Fibroblast of villous mesenchyme (primary cell): ENCODE measurements around the gene IFNAR2. TPM values are rescaled to one million over a fixed set of nuclear protein-coding genes. Genes with fewer than 3 reads are reported as not detected.
"Not testable (repeated sequence)": the region's sequence is repeated elsewhere in the genome, so short reads cannot be mapped to it uniquely, and the experiment has no call there.

Source experiments
- DNase-seq: peaks from one replicate; pipeline ENCODE4 v3.0.0-alpha.2; 2010; ENCODE audit warnings: low read depth
- H3K4me3 ChIP-seq: 2 replicates; pipeline ENCODE4 v1.5.1; 2011; ENCODE audit warnings: low read depth, mild to moderate bottlenecking, low read length
- CTCF ChIP-seq: IDR thresholded peaks from 2 replicates; pipeline ENCODE4 v1.5.1; 2012; ENCODE audit warnings: low read depth, mild to moderate bottlenecking, low read length; ENCODE audit not compliant: insufficient read depth
- total RNA-seq: library from RNA; depleted of rRNA; stranded (reverse); fragments of >200 nt; gene quantifications from 2 replicates; pipeline ENCODE4 v1.2.3, GENCODE V29; 2012

Gene IFNAR2
- total RNA-seq, 1 donor: 5.2 TPM

- no peak for DNase-seq
- H3K4me3 ChIP-seq: no peak overlapping the region
- no peak for TF ChIP-seq CTCF
Observed at GRCh38 chr21:33247599-33247998, 17.9 kb downstream of the IFNAR2 start.

- no peak for DNase-seq
- no peak for TF ChIP-seq CTCF
- H3K4me3 ChIP-seq: no peak overlapping the region
Observed at GRCh38 chr21:33249331-33250002, 19.7 kb downstream of the IFNAR2 start.

GRCh38 chr21:33251119-33251518 lies 21.4 kb downstream of the IFNAR2 start:
- H3K4me3 ChIP-seq: no peak overlapping the region
- TF ChIP-seq CTCF: no peak
- no peak for DNase-seq

- DNase-seq, H3K4me3 ChIP-seq: not testable (repeated sequence)
Observed at GRCh38 chr21:33253382-33253781, 23.6 kb downstream of the IFNAR2 start.

- DNase-seq: no peak
- no peak for TF ChIP-seq CTCF
- no peak overlapping the region for H3K4me3 ChIP-seq
Observed at GRCh38 chr21:33254766-33255165, 25.0 kb downstream of the IFNAR2 start.

- no peak overlapping the region for H3K4me3 ChIP-seq
- DNase-seq: no peak
- TF ChIP-seq CTCF: no peak
Observed at GRCh38 chr21:33255404-33255803, 25.7 kb downstream of the IFNAR2 start.

- no peak for DNase-seq
- TF ChIP-seq CTCF: no peak
- H3K4me3 ChIP-seq: no peak overlapping the region
Observed at GRCh38 chr21:33256019-33256418, 26.3 kb downstream of the IFNAR2 start.
